GM19238 (cell line): ENCODE measurements around the gene AP3B1.

Source experiments
- DNase-seq: peaks from one replicate; pipeline ENCODE4 v3.0.0; 2011; ENCODE audit warnings: low spot score; ENCODE audit not compliant: insufficient read length

The AP3B1 gene

DNA sequence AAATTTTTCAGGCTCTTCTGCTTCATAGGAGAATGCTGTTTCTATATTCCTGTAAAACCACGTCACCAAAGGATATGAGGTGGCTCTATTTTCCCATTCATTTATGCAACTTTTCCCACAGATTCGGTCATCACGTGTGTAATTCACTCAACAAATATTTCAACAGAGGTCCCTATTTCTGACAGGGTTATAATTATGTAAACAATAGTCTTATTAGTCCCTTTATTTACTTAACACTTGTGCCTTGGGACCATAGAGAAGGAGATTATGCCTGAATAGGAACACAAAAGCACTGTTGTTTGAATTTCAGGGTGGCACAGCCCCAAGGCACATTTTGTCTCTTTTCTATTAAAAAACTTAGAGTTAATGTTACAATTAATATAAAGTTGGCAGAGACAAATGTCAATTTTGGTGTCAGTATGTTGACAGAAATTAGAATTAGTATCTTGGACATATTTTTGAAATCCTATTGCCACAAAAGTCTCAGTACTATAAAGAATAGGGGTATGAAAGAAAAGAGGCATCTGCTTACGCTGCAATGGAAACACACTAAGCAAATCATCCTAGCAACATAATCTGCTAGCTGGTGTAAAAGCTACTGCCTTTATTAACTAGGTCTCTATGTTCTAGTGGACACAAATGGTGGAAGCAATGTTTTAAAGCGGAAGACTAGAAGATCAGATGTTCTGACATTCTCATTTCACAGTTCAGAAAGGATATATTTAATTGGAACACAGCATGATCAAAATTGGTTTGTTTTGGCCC is 289.3 kb downstream of the AP3B1 start:
- no peak for DNase-seq

- DNase-seq = no peak
Observed at GRCh38 chr5:78004559-78004958, 289.9 kb downstream of the AP3B1 start.

DNA sequence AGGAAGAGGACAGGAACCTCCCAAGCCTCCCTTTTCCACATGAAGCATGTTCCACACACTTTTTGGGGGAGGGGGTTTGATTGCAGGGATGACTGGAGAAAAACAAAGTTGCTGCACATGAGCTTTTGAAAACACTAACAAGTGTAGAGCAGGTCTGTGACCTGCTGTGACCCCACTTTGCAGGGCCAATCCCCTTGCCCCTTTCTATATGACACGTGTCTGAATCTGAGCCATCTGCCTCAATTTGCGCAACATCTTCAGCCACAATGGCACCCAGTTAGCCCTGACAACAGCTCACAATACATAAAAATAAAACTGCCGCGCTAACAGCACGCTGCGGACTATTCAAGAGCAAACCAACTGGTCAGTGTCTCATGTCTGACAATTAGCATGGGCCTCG is 290.6 kb downstream of the AP3B1 start:
- no peak for DNase-seq

- DNase-seq = no peak
Observed at GRCh38 chr5:78003450-78003849, 291.0 kb downstream of the AP3B1 start.

- DNase-seq = no peak
Observed at GRCh38 chr5:78002690-78003089, 291.8 kb downstream of the AP3B1 start.

DNA sequence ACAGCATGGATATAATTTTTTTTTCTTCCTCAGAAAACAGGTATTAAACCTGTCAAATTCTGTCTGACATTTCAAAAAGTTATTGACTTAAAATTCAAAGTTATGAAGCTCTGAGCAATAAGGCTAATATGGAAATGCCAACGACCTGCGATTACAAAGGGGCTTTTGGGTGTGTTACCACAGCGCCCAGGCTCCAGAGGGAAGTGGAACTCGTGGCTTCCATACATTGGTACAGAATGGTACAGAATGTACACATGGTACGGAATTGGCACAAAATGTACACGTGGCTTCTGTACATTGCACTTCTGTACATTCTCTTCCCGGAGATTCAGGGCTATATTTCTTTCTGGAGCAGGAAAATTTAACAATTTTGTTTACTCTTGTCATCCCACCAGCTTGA is 293.3 kb downstream of the AP3B1 start:
- no peak for DNase-seq

GRCh38 chr5:78000191-78000590 is 294.3 kb downstream of the AP3B1 start:
- no peak for DNase-seq

DNA sequence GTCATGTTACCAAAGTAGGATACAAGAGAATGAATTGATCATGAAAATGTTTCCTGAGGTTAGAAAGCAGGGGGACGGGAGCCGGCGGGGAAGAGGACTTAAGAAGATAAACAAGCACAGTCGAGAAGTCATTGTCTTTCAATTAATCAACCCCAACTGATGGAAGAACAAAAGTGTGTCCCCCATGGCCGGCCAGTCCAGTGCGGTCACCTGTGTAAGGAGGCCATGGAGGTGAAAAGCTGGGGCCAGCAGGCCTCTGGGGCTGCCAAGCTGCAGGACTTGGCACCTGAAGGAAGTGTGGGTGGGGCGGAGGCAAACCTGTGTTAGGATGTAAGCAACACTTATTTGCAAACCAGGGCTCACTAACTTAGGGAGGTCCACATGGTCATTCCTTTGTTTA is 295.1 kb downstream of the AP3B1 start:
- no peak for DNase-seq

GRCh38 chr5:77996943-77997342 is 297.6 kb downstream of the AP3B1 start:
- DNase-seq = no peak

- no peak for DNase-seq
Observed at GRCh38 chr5:77995793-77996409, 298.6 kb downstream of the AP3B1 start.

GRCh38 chr5:77994943-77995342 is 299.6 kb downstream of the AP3B1 start:
- no peak for DNase-seq

- no peak for DNase-seq
Observed at GRCh38 chr5:77993855-77994318, 300.6 kb downstream of the AP3B1 start.

- no peak for DNase-seq
Observed at GRCh38 chr5:77993141-77993854, 301.2 kb downstream of the AP3B1 start.

- no peak for DNase-seq
Observed at GRCh38 chr5:77991084-77991483, 303.4 kb downstream of the AP3B1 start.

- no peak for DNase-seq
Observed at GRCh38 chr5:77990020-77990419, 304.5 kb downstream of the AP3B1 start.

GRCh38 chr5:77987988-77988387 is 306.5 kb downstream of the AP3B1 start:
- no peak for DNase-seq

- no peak for DNase-seq
Observed at GRCh38 chr5:77987331-77987730, 307.2 kb downstream of the AP3B1 start.

DNA sequence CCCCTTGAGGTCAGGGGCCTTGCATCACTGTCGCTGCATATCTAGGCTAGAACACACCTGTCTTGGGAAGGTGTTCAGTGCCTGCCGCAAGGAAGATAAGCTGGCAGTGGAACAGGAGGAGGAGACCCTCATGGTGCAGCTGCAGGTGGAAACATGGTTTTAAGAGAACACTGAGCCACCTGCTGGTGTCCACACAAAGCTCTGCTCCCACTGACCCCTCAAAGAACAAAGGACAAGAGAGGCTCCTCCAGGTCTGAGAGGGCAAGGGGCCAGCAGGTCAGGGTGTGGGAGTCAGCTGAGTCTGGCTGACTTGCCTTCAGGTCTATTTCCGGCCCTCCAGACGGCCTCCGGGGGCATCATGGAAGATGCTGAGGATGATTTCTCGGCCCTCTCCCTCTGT is 308.2 kb downstream of the AP3B1 start:
- no peak for DNase-seq

- DNase-seq = no peak
Observed at GRCh38 chr5:77985247-77985646, 309.3 kb downstream of the AP3B1 start.

- DNase-seq = no peak
Observed at GRCh38 chr5:77984587-77984986, 309.9 kb downstream of the AP3B1 start.

DNA sequence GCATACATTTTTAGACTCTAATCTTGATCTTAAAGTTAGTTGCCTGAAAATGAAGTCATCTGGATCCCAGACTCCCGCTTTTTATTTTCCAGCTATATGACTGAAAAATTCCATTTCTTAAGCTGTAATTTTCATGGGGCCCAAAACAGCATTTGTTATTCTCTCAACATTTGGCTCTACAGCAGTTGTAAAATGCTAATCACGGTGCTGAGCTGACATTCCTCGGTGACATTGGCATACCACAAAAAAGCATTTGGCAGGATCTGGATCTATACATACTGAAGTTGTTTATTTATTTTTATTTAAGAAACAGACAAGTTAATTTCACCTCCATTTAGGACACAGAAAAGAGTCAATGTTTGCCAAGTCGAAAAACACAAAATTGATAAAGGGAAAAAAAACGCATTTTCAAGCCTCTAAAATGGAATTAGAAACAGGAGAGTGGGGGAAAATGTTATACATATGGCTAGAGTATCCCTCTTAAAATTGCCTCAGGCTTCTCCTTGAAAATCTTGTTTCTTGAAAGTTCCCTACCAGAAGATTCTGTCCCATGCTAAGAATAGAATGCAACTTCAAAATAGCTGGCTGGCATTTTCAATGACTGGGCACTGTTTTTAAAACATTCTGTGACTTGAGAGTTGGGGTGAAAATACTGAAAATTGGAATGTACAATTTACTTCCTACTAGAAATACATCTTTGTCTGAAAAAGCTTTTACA is 310.9 kb downstream of the AP3B1 start:
- no peak for DNase-seq

- no peak for DNase-seq
Observed at GRCh38 chr5:77981820-77982219, 312.7 kb downstream of the AP3B1 start.
